GM18508 (cell line): ENCODE results near the gene TGOLN2.
"Not testable (repeated sequence)": the region's sequence is repeated elsewhere in the genome, so short reads cannot be mapped to it uniquely, and the experiment has no call there.

Experiments
- ATAC-seq: cut with Tn5 transposase; IDR thresholded peaks from one replicate; pipeline ENCODE4 v1.9.1; 2021; ENCODE audit warnings: moderate number of reproducible peaks; ENCODE audit not compliant: insufficient read depth, unreplicated experiment

TGOLN2 gene

DNA sequence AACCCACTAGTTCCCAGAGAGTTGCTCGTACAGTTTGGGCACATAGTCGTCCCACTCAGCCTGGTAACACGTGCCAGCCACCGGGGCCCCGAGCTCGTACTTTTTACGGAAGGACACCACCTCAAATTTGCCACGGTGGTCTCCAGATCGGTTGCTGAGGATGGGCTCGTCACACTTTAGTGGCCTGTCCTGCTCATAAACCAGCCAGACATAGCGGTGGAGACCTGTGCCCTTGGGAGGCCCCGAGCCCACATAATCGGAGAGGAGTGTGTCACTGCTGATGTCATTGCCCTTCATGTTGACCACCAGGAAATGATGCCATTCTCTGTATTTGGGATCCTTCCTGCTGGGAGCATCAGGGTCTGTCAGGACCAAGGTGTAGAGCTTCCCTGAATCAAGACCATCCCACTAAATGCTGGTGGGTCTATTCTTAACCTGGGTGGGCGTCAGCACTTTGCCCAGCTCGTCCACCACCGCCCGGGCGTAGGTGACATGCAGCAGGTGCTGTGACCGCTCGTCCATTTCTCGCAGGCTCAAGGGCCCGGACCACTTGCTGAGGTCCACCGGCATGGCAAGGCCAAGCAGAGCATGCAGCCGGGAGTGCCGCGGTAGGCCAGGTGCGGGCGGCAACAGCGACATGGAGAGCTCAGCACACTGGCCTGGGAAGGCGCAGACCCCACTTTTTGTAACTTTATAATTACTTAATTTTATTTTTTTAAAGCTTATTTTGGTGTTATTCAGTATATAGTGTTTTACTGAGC, 13.7 kb upstream of the TGOLN2 start:
- no peak for ATAC-seq

DNA sequence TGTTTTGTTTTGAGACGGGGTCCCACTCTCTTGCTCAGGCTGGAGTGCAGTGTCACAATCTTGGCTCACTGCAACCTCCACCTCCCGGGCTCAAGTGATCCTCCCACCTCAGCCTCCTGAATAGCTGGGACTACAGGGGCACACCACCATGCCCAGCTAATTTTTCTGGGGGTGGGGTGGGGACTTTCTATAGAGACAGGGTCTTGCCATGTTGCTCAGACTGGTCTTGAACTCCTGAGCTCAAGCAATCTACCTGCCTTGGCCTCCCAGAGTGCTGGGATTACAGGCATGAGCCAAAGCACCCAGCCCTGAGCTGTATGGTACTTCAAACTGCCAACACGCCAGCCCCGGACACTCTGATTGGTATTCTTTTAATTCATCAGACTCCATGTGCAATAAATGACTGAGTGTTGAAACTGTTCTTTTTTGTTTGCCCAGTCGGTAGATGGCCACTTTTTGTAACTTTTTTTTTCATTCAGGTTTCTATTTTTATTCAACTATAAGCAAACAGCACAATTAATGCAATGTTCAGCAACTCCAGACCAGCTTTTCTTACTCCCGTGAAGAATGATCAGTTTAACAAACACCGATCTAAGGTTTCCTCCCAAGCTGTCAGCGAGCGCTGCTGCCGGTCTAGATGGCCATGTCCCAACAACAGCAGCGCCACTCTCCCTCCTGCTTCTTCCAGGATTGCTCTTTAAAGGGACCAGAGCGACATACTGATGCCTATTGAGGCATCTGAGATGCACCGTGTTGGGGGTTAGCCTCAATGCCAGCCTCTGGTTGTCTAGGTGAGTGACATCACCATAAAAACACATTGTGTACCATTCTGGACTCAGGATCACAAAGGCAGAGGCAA, 12.5 kb upstream of the TGOLN2 start:
- ATAC-seq, result no peak

DNA sequence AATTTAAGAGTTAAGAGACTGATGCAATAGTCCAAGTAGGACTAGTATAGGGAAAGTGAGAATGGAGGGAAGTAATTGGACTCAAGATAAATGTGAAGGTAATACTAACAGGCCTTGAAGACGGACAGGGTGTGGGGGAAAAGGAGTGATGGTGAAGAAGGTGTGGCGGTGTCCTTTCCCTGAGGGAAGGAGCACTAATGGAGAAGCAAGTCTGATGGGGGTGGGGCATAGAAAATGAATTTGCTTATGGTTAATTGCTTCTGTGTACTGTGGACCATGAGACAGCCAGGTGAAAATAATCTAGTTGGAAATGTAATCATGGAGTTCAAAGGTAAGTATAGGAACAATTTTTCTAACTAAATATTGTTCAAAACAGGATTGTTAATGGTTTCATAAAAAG, 7.1 kb upstream of the TGOLN2 start:
- no peak for ATAC-seq

DNA sequence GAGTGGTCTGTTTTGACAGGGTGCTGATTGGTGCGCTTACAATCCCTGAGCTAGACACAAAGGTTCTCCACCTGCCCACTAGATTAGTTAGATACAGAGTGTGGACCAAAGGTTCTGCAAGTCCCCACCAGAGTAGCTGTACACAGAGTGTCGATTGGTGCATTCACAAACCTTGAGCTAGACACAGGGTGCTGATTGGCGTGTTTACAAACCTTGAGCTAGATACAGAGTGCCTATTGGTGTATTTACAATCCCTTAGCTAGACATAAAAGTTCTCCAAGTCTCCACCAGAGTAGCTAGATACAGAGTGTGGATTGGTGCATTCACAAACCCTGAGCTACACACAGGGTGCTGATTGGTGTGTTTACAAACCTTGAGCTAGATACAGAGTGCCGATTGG, 6.1 kb upstream of the TGOLN2 start:
- ATAC-seq, result not testable (repeated sequence)

DNA sequence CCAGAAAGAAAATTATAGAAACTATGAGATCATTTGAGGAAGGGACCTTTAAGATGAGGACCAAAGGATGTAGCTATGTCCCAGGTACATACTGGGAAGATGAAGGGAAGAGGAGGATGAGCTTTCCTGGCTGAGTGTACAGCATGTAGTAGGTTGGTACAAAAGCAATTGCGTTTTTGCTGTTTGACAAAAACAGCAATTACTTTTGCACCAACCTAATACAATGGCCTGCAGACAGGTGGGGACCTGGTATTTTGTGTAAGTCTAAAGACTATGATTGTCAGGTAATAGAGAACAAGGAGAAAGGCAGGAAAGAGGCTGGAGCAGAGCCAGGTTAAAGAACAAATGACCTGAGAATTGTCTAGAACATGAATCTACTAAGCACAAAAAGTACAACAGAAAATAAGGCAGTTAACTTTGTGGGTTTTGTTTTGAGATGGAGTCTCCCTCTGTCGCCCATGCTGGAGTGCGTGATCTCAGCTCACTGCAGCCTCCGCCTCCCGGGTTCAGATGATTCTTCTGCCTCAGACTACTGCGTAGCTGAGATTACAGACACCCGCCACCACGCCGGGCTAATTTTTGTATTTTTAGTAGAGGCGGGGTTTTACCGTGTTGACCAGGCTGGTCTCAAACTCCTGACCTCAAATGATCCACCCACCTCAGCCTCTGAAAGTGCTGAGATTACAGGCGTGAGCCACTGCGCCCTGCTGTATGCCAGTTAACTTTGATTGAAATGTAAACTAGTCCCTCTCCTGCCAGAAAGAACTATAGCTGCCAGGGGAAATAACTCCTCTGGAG, 3.2 kb upstream of the TGOLN2 start:
- ATAC-seq, result no peak

DNA sequence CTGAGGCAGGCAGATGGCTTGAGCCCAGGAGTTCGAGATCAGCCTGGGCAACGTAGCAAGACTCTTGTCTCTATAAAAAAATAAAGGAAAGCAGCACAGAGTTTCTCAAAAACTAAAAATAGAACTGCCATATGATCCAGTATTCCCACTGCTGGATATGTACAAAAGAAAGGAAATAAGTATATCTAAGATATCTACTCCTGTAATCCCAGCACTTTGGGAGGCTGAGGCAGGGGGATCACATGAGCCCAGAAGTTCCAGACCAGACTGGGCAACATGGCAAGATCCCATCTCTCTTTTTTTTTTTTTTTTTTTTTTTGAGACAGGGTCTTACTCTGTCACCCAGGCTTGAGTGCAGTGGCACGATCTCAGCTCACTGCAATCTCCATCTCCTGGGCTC, 1.9 kb upstream of the TGOLN2 start:
- ATAC-seq, result not testable (repeated sequence)

DNA sequence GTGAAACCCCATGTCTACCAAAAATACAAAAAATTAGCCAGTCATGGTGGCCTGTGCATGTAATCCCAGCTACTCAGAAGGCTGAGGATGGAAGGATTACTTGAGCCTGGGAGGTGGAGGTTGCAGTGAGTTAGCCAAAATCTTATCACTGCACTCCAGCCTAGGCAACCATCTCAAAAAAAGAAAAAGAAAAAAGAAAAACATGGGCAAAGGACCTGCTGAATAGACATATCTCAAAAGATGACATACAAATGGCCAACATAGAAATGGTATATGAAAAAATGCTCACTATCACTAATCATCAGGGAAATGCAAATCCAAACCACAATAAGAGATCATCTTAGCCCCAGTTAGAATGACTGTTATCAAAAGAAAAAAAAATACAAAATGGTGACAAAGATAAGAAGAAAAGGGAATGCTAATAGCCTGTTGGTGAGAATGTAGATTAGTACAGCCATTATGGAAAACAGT, 1.4 kb upstream of the TGOLN2 start:
- no peak for ATAC-seq

DNA sequence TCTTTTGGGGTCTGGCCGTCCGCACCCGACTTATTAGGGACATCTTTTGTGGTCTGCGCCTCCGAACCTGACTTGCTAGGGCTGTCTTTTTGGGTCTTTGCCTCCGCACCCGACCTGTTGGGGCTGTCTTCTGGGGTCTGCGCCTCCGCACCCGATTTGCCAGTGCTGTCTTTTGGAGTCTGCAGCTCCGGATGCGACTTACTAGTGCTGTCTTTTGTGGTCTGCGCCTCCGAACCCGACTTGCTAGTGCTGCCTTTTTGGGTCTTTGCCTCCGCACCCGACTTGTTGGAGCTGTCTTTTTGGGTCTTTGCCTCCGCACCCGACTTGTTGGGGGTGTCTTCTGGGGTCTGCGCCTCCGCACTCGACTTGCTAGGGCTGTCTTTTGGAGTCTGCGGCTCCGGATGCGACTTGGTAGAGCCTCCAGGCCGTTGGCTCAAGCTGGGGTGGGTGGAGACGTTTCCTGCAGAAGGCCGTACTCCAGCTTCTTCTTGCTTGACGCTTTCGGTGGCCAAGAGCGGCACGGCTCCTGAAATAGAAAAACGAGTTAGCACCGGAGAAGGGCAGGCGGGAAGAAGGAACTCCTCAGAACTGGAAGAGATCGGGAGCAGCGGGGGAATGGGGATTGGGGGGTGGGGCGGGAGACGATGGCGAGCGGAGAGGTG, 498 bp downstream of the TGOLN2 start:
- ATAC-seq, result no peak

DNA sequence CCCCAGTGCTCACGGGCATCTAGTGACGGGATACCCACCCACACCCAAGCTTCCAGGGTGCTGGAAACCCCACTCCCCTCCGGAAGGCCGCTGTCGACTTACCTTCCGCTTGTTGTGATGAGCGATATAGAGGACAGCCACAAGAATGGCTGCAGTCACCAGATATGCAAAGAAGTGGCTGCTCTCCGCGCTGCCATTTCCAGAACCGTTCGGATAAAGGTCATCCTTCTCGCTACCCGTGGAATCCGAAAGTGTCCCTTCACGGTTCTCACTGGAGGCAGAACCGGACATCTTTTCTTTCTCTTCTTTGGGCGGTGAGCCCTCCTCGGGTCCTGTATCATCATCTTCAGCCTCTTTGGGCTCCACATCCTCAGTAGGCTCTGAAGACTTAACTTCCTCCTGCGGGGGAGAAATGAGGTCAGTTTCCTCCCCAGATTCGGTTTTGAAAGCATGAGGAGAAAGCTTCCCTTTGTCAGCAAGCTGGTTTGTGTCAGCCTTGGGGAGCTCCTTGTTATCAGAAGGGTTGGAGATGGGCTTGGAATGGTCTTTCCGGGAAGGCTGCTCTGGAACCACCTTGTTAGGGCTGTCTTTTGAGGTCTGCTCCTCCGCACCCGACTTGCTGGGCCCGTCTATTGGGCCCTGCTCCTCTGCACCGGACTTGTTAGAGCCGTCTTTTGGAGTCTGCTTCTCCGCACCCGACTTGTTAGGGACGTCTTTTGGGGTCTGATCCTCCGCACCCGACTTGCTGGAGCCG, 1.2 kb downstream of the TGOLN2 start:
- ATAC-seq, result no peak

DNA sequence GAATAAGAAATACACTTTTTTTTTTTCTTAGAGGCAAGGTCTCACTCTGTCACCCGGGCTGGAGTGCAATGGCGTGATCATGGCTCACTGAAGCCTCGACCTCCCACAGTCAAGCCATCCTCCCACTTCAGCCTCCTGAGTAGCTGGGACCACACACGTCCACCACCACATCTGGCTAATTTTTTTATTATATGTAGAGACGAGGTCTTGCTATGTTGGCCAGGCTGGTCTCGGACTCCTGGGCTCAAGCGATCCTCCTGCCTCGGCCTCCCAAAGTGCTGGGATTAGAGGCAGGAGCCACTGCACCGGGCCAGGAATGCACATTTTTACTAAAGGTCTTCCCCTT, 2.4 kb downstream of the TGOLN2 start:
- no peak for ATAC-seq

DNA sequence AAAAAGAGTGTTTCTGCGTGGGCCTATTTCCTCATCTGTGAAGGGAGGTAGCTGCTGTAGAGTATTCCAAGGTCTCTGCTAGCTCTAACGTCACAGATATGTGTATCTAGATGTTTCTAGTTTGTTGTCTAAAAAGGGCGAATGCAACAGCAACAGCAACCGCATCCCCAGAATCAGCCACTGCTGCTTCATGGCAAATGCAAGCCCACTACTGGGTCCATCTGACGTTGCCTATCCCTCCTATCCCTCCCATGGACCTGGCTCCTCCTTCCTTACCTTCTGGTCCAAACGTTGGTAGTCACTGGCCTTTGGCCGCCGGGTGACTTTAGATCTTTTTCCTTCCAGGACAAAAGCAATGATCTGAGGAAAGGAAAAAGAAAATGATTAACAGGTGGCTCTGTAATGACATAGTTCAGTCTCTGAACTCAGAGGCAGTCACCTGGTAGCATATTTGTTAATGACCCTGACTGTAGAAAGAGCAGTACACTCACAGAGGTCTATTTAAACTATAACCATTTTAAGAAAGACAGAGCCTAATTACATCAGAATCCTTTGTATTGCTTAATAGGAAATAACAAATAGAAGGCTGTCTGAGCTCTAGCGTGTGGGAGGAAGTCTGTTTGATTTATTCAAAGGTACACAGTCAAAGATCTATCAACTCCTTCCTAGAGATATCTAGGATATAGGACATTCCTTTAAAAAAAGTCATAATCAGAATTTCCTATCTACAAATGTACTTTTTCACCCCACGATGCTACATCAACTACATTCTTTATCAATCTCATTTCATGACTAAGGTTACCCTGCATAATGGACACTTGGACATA, 2.9 kb downstream of the TGOLN2 start:
- no peak for ATAC-seq

DNA sequence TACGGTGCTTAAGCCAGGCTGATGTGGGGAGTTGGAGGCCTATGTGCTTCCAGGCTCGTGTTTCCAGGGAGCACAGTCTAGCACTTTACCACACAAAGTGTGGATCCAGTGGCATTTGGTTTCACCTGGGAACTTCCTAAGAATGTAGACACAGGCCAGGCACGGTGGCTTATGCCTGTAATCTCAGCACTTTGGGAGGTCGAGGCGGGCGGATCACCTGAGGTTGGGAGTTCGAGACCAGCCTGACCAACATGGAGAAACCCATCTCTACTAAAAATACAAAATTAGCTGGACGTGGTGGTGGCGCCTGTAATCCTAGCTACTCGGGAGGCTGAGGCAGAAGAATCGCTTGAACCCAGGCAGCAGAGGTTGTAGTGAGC, 3.8 kb downstream of the TGOLN2 start:
- not testable (repeated sequence) for ATAC-seq

DNA sequence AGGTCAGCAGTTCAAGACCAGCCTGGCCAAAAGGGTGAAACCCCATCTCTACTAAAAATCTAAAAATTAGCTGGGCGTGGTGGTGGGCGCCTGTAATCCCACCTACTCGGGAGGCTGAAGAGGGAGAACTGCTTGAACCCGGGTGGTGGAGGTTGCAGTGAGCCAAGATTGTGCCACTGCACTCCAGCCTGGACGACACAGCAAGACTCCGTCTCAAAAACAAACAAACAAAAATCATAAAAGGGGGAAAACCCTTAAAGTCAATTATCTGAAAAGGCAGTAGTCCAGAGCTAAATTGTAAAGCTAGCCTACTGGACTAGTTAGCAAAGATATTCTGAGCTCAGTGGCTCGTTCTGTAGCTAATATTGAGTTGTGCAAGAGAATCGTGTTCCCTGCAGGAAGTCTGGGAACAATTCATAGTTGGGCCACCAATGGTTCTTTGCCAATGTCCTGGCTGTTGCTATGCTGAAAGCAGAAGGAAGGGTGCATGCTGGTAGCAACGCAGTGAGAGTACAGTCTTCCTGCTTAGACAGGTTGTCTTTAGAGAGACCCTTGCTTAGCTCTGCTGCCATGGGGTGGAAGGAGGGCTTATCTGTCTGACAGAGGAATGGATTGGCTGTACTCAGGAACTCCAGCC, 4.3 kb downstream of the TGOLN2 start:
- no peak for ATAC-seq

DNA sequence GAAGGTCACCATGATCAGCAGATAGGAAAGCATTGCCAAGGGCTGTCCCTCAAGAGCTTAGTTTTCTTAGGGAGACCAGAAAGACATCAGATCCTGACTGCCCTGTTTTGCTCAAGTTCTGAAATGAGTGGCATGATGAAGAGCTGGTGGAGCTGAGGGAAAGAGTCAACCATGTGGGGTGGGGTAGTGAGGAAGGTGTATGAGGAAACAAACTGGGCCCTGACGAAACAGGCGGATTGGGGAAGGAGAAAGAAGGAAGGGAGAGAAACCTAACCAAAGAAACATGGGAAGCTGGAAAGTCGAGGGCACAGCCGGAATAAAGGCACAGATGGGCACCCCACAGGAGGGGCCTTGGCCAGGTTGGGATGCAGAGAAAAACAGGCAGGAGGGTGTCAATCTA, 8.0 kb downstream of the TGOLN2 start:
- no peak for ATAC-seq

DNA sequence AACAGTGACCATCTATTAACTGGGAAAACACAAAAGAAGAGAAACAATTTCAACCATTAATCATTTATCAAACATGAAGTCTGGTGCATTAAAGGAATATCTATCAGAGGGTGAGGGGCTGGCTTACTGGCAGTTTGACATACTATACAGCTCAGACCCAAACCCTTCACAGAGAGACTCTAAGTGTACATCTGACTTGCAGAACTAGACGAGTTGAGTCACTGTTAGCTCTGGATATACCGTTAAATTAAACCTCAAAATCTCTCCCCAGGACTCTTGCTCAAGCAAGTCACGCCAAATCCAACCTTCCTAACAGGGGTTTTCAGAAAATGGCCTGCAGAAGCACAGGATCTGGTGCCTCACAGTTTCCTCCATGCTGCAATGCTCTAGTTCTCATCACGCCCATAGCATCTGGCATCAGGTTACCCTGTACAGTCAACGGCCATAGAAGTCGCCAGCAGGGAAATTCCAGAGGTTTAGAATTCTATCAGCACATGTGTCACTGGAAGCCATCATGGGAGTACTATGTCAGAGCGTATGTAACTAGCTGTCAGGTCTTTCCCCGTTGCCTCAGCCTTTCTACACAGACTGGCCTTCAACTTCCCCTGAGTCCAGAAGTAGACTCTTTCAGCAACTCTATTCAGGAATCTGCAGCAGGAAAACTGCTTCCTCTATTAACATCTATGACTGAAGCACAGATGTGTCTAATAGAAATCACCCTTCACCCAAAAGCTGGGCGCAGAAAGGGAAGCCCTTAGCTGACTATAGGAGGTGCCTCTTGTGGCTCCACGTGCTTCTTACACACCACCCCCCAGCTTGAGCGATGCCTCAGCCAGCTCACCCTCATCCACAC, 9.3 kb downstream of the TGOLN2 start:
- ATAC-seq, result no peak

DNA sequence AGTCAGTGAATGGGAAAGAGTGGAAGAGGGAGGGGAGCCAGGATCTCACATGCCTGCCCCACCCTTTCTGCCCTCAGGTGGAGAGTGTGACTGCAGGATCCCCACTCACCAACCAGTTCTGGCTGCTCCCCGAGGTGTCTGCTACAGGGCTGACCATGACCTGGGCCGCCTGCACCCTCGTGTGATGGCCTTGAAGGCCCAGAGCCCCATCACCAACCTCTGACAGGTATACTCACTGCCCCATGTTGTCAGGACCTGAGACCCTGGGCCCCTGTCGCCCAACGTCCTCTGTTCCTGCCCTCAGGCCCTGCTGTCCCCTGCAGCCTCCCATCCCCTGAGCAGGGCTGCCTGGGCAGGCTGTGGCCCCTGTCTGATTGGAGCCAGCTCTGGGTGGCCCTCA, 11.9 kb downstream of the TGOLN2 start:
- ATAC-seq, result not testable (repeated sequence)

DNA sequence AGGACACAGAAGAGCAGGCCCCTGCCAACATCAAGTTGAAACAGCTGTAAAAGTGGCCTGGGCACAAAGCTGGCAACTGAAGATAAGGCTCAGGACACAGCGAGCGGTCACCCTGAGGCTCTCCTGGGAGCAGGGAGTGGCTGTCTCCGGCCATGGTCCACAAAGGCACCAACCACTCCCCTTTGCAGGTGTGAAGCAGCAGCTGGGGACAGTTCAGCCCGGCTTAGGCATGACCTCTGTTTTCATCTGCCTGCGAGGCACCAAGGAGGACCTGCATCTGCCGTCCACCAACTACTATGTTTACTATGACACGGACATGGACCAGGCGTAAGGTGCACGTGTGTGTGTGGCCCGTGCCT, 12.9 kb downstream of the TGOLN2 start:
- ATAC-seq, result no peak

DNA sequence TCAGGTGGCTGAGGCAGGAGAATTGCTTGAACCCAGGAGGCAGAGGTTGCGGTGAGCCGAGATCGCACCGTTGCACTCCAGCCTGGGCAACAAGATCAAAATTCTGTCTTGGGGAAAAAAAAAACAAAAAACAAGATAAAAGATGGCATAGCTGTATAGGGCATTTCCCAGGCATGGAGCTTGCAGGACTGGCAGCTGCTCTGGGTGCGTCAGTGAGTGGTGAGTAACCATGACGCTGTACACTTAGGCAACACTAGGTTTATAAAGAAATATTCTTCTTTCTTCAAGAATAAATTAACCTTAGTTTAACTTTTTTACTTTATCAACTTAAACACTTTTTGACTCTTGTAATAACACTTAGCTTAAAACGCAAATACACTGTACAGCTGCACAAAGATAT, 15.4 kb downstream of the TGOLN2 start:
- ATAC-seq, result no peak
